ENCODE data around the gene NDUFS2.

Gene NDUFS2

GRCh38 chr1:161199506-161200139, 2.5 kb upstream of the NDUFS2 start:
- Histone ChIP-seq H3K4me3 (replicated peaks; ENCODE audit: low read depth, low read length) (no peak overlapping the region), H3K36me3 (ENCODE audit: control insufficient read depth, insufficient read depth, low read length) (no peaks in the 10 kb centered on the region), H3K27me3 (replicated peaks; ENCODE audit: control insufficient read depth, insufficient read depth, low read length) (no peaks in the 10 kb centered on the region)
- no peak for DNase-seq (ENCODE audit: extremely low read depth, insufficient read length)
- no peak for TF ChIP-seq CTCF (IDR thresholded peaks at IDR 0.05; ENCODE audit: insufficient read depth, low read length, poor library complexity, severe bottlenecking)

GRCh38 chr1:161200421-161200991, 1.7 kb upstream of the NDUFS2 start:
- no peak for TF ChIP-seq CTCF (IDR thresholded peaks at IDR 0.05; ENCODE audit: insufficient read depth, low read length, poor library complexity, severe bottlenecking)
- H3K4me3 ChIP-seq (replicated peaks; ENCODE audit: low read depth, low read length): no peak overlapping the region

GRCh38 chr1:161200992-161201835, 953 bp upstream of the NDUFS2 start:
- no peak for DNase-seq (ENCODE audit: extremely low read depth, insufficient read length)
- Histone ChIP-seq H3K36me3 (ENCODE audit: control insufficient read depth, insufficient read depth, low read length) (no peaks in the 10 kb centered on the region; the same call in 1 of the 2 replicates), H3K27me3 (replicated peaks; ENCODE audit: control insufficient read depth, insufficient read depth, low read length) (no peaks in the 10 kb centered on the region), H3K4me3 (replicated peaks; ENCODE audit: low read depth, low read length) (no peak overlapping the region; the same call in 1 of the 2 replicates)
- no peak for TF ChIP-seq CTCF (IDR thresholded peaks at IDR 0.05; ENCODE audit: insufficient read depth, low read length, poor library complexity, severe bottlenecking)

More at GRCh38 chr1:161200421-161200991, 1.7 kb upstream of the NDUFS2 start:
- Histone ChIP-seq H3K36me3 (ENCODE audit: control insufficient read depth, insufficient read depth, low read length) (no peaks in the 10 kb centered on the region), H3K27me3 (replicated peaks; ENCODE audit: control insufficient read depth, insufficient read depth, low read length) (no peaks in the 10 kb centered on the region)
- no peak for DNase-seq (ENCODE audit: extremely low read depth, insufficient read length)

- no peak for TF ChIP-seq CTCF (IDR thresholded peaks at IDR 0.05; ENCODE audit: insufficient read depth, low read length, poor library complexity, severe bottlenecking)
- Histone ChIP-seq H3K4me3 (replicated peaks; ENCODE audit: low read depth, low read length) (no peak overlapping the region), H3K27me3 (replicated peaks; ENCODE audit: control insufficient read depth, insufficient read depth, low read length) (no peaks in the 10 kb centered on the region), H3K36me3 (ENCODE audit: control insufficient read depth, insufficient read depth, low read length) (peaks cover 12% of the 10 kb centered on the region)
- no peak for DNase-seq (ENCODE audit: extremely low read depth, insufficient read length)
These were observed 4.4 kb downstream of the NDUFS2 start for GRCh38 chr1:161206411-161207140.

- no peaks in the 10 kb centered on the region for H3K27me3 ChIP-seq (replicated peaks; ENCODE audit: control insufficient read depth, insufficient read depth, low read length)
- H3K4me3 ChIP-seq (replicated peaks; ENCODE audit: low read depth, low read length): no peak overlapping the region
- DNase-seq (ENCODE audit: extremely low read depth, insufficient read length): no peak
- peaks cover 16% of the 10 kb centered on the region for H3K36me3 ChIP-seq (ENCODE audit: control insufficient read depth, insufficient read depth, low read length)
- no peak for TF ChIP-seq CTCF (IDR thresholded peaks at IDR 0.05; ENCODE audit: insufficient read depth, low read length, poor library complexity, severe bottlenecking)
These were observed 5.0 kb downstream of the NDUFS2 start for GRCh38 chr1:161207173-161207572.

Measured in GM06990 (cell line).